Measurements from ENCODE around the gene TTC13. TPM values are rescaled to one million over a fixed set of nuclear protein-coding genes. Genes with fewer than 3 reads are reported as not detected.

TTC13 gene
- total RNA-seq, 1 experiment from 2014 or later: 28.2 TPM

- no peak for DNase-seq (ENCODE audit: extremely low read depth, low read depth)
Observed at GRCh38 chr1:230913496-230913895, 65.2 kb downstream of the TTC13 start.

- no peak for DNase-seq (ENCODE audit: extremely low read depth, low read depth)
Observed at GRCh38 chr1:230910755-230911117, 67.9 kb downstream of the TTC13 start.

GRCh38 chr1:230909974-230910754, 68.5 kb downstream of the TTC13 start:
- no peak for DNase-seq (ENCODE audit: extremely low read depth, low read depth)

- DNase-seq (ENCODE audit: extremely low read depth, low read depth): no peak
Observed at GRCh38 chr1:230907472-230908205, 71.0 kb downstream of the TTC13 start.

- DNase-seq (ENCODE audit: extremely low read depth, low read depth): no peak
Observed at GRCh38 chr1:230906226-230906625, 72.4 kb downstream of the TTC13 start.

GRCh38 chr1:230905733-230906132, 72.9 kb downstream of the TTC13 start:
- DNase-seq (ENCODE audit: extremely low read depth, low read depth): no peak

GRCh38 chr1:230902349-230902923, 76.2 kb downstream of the TTC13 start:
- no peak for DNase-seq (ENCODE audit: extremely low read depth, low read depth)

- no peak for DNase-seq (ENCODE audit: extremely low read depth, low read depth)
Observed at GRCh38 chr1:230901671-230902070, 77.0 kb downstream of the TTC13 start.

- no peak for DNase-seq (ENCODE audit: extremely low read depth, low read depth)
Observed at GRCh38 chr1:230900984-230901383, 77.7 kb downstream of the TTC13 start.

GRCh38 chr1:230899841-230900251, 78.8 kb downstream of the TTC13 start:
- no peak for DNase-seq (ENCODE audit: extremely low read depth, low read depth)

GRCh38 chr1:230898748-230899147, 79.9 kb downstream of the TTC13 start:
- no peak for DNase-seq (ENCODE audit: extremely low read depth, low read depth)

- no peak for DNase-seq (ENCODE audit: extremely low read depth, low read depth)
Observed at GRCh38 chr1:230898144-230898543, 80.5 kb downstream of the TTC13 start.

GRCh38 chr1:230896779-230897178, 81.9 kb downstream of the TTC13 start:
- DNase-seq (ENCODE audit: extremely low read depth, low read depth): no peak

GRCh38 chr1:230895452-230895851, 83.2 kb downstream of the TTC13 start:
- DNase-seq (ENCODE audit: extremely low read depth, low read depth): no peak

GRCh38 chr1:230894664-230895063, 84.0 kb downstream of the TTC13 start:
- no peak for DNase-seq (ENCODE audit: extremely low read depth, low read depth)

- DNase-seq (ENCODE audit: extremely low read depth, low read depth): no peak
Observed at GRCh38 chr1:230894032-230894431, 84.6 kb downstream of the TTC13 start.

GRCh38 chr1:230892018-230892491, 86.6 kb downstream of the TTC13 start:
- DNase-seq (ENCODE audit: extremely low read depth, low read depth): no peak

- DNase-seq (ENCODE audit: extremely low read depth, low read depth): no peak
Observed at GRCh38 chr1:230891413-230891812, 87.2 kb downstream of the TTC13 start.

GRCh38 chr1:230884646-230885045, 94.0 kb downstream of the TTC13 start:
- DNase-seq (ENCODE audit: extremely low read depth, low read depth): no peak

GRCh38 chr1:230883967-230884366, 94.7 kb downstream of the TTC13 start:
- DNase-seq (ENCODE audit: extremely low read depth, low read depth): no peak

- DNase-seq (ENCODE audit: extremely low read depth, low read depth): no peak
Observed at GRCh38 chr1:230879778-230880177, 98.9 kb downstream of the TTC13 start.

GRCh38 chr1:230878591-230878990, 100.1 kb downstream of the TTC13 start:
- no peak for DNase-seq (ENCODE audit: extremely low read depth, low read depth)

Data from NCI-H460 (cell line).